GM21447 (cell line): ENCODE data around the gene TASP1.
"Not testable (repeated sequence)": the region's sequence is repeated elsewhere in the genome, so short reads cannot be mapped to it uniquely, and the experiment has no call there.

Experiments used
- ATAC-seq: cut with Tn5 transposase; IDR thresholded peaks from one replicate; pipeline ENCODE4 v1.9.1; 2021; ENCODE audit not compliant: unreplicated experiment

Gene TASP1

GRCh38 chr20:13403453-13403852, 235.3 kb downstream of the TASP1 start:
- no peak for ATAC-seq

- no peak for ATAC-seq
Measured at GRCh38 chr20:13402986-13403385, 235.7 kb downstream of the TASP1 start.

DNA sequence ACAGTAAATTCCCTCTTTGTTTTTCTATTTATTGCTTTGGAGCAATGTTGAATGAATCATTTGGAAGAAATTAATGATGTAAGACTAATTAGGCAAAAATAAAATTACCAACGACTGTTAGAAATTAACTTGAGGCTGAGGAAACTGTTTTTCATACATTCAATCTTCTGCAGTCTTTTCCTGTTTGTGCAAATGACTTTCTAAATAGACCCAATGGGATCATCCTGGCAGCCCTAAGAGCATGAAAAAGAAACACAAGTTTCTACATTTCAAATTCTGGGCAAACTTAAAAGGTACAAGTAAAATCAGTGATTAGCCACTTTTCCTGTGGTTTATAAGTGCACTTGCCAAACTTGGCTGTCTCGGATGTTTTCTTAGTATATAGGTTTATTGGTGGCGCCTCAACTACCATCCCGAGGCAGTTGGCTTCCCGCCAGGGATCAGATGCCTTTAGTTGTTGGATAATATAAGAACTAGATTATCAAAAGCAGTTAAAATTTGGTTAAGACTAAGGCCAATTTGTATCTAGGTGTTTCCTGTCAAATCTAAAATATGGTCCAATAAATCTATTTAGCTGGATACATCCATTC, 236.5 kb downstream of the TASP1 start:
- ATAC-seq, result no peak

GRCh38 chr20:13401596-13401995, 237.1 kb downstream of the TASP1 start:
- ATAC-seq, result no peak

DNA sequence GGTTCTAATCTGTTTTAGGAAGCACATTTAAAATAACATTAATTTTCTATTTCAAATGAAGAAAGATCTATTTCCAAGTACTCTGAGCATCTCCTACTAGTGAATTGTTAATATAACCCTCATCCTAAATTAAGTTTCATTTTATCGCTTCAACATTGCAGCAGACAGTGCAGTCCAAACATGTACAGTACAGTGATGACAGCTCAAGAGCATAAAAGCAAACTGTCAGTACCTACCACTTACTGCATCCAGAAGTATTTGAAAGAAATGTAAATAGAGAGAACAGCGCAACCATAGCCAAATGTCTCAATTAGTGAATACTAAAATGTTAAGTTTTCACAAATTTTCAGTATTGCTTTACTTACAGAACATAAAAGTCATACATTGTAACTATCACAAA, 238.3 kb downstream of the TASP1 start:
- no peak for ATAC-seq

- ATAC-seq, result no peak
Measured at GRCh38 chr20:13397300-13397724, 241.4 kb downstream of the TASP1 start.

DNA sequence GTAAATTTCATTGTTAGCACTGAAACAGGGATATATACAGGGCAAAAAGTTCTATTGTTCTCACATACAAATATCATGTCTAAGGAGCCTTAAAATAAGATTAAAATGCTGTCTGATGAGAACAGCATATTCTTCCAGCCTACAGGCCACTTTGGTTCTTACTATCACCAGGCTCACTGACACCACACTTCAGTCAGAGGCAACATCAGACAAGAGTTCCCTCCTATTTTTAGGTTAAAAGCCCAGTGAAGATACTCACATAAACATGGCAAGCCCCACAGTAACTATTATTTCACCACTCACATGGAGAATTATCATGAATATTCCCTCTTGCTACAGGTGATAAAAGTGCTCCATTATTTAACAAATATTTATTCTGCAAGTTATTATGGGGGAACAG, 241.9 kb downstream of the TASP1 start:
- no peak for ATAC-seq

GRCh38 chr20:13396022-13396421, 242.7 kb downstream of the TASP1 start:
- no peak for ATAC-seq

DNA sequence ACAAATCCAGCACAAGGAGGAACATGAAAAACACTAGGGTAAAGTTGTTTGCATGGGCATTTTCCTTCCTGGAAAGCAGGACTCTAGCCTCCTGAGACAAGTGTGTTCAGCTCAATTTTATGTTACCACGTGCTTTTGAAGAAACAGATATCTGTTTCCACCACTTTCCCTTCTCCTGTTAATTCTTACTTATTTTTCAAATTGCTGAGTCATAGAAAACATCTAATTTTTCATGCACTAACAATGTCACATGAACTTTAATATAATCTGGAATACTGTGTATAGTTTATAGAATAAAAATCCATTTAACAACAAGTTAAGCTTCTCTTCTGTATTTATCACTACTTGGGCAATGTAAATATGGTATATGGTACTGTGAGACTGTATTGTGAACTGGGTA, 243.5 kb downstream of the TASP1 start:
- no peak for ATAC-seq

- no peak for ATAC-seq
Measured at GRCh38 chr20:13392391-13392790, 246.3 kb downstream of the TASP1 start.

DNA sequence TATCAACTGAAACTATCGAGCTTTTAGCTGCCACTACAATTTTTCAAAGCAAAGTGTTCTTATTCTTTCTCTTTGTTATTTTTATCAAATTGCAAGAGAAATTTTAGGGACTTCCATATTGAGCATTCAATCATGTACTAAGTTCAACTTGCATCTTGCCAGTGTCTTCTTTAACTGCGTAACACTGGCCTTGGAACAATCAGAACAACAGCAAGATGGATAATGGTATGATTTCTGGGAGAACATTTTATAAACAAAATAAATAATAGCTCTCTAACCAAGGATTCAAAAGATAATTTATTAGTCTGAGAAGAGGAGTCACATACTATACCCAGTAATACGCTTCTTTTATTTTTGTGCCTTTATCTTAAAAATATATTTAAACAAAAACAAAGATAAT, 249.6 kb downstream of the TASP1 start:
- no peak for ATAC-seq

DNA sequence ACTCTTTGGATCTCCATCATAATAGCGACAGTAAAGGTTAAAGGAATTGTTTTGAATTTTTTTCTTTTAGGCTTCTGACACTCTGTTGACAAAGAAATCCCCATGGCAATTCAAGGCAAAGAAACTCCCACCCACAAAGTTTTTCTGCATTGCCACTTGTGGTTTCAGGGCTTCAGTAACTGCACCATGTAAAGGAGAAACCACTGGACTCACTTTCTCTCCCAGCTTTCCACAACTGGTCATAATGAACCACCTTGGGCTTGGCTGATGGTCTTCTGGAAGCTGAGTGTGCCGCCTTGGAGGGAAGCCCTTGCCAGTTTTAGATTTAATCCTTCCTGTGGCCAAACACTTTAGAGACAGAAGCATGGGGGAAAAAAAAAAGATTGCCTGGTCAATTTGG, 254.6 kb downstream of the TASP1 start:
- no peak for ATAC-seq

- no peak for ATAC-seq
Measured at GRCh38 chr20:13382786-13383185, 255.9 kb downstream of the TASP1 start.

DNA sequence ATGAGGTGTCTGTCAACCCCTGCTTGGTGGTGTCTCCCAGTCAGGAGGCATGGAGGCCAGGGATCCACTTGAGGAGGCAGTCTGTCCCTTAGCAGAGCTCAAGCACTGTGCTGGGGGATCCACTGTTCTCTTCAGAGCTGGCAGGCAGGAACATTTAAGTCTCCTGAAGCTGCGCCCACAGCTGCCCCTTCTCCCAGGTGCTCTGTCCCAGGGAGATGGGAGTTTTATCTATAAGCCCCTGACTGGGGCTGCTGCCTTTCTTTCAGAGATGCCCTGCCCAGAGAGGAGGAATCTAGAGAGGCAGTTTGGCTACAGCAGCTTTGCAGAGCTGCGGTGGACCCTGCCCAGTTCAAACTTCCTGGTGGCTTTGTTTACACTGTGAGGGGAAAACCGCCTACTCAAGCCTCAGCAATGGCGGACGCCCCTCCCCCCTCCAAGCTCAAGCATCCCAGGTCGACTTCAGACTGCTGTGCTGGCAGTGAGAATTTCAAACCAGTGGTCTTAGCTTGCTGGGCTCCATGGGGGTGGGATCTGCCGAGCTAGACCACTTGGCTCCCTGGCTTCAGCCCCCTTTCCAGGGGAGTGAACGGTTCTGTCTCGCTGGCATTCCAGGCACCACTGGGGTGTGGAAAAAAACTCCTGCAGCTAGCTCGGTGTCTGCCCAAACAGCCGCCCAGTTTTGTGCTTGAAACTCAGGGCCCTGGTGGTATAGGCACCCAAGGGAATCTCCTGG, 258.1 kb downstream of the TASP1 start:
- ATAC-seq, result not testable (repeated sequence)

DNA sequence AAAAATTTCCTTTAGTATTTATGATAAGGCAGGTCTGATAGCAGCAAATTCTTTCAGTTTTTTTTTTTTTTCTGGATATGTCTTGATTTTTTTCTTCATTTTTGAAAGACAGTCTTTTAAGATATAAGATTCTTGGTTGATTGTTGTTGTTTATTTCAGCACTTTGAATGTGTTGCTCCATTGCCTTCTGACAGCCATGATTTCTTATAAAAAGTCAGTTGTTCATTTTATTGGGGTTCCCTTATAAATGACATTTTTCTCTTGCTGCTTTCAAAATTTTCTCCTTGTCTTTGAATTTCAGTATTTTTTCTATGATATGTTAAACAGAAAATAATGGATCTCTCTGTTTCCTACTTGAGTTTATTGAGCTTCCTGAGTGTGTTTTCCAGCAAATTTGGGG, 265.3 kb downstream of the TASP1 start:
- no peak for ATAC-seq

DNA sequence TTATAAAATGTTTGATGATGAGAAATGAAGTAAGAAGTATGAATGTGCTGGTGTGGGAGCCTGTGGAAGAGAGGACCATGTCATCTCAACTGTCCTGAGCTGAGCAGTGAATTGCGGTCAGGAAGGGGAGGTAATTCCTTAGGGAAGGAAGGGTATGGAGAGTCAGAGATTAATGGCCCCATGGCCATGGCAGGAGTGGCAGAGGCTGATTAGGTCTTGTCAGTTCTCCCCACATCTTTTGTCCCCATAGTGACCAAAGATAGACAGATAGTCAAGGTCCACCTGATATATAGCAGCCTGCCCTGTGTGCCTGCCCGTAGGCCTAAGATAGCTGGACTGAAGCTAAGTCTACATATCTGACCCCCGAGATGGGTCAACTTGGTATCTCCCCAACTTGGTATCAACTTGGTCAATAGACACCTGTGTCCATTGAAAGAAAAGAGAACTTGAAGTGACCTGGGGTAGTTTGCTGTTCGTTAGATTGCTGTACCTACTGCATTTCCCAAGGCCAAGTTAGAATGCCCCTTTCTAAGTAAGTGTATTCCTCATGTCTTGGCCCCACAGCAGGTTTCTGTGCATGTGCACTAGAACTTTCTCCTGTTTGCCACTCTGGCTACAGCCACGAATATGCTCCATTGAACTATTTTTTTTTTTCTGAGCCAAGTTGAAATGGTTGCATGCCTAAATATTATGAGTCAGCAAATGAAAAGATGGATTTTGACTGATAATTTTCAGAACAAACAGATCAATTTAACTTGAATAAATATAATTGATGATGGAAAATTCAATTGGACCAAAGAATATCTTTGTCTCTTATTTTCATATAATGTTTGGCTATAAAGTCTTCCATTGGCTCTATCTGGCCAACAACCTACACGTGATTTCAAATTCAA, 274.2 kb downstream of the TASP1 start:
- no peak for ATAC-seq

GRCh38 chr20:13363473-13363872, 275.3 kb downstream of the TASP1 start:
- no peak for ATAC-seq

DNA sequence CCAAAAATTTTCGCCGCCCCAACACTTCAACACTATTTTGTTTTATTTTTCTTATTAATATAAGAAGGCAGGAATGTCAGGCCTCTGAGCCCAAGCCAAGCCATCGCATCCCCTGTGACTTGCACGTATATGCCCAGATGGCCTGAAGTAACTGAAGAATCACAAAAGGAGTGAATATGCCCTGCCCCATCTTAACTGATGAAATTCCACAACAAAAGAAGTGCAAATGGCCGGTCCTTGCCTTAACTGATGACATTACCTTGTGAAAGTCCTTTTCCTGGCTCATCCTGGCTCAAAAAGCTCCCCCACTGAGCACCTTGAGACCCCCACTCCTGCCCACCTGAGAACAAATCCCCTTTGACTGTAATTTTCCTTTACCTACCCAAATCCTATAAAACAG, 276.6 kb downstream of the TASP1 start:
- ATAC-seq, result not testable (repeated sequence)

- not testable (repeated sequence) for ATAC-seq
Measured at GRCh38 chr20:13358936-13359335, 279.8 kb downstream of the TASP1 start.

DNA sequence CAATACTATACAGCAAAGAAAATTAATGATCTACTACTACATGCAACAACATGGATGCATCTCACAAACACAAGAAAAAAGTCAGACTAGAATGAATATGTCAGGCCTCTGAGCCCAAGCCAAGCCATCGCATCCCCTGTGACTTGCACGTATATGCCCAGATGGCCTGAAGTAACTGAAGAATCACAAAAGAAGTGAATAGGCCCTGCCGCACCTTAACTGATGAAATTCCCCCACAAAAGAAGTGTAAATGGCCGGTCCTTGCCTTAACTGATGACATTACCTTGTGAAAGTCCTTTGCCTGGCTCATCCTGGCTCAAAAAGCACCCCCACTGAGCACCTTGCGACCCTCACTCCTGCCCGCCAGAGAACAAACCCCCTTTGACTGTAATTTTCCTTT, 280.9 kb downstream of the TASP1 start:
- ATAC-seq, result not testable (repeated sequence)

GRCh38 chr20:13356591-13356990, 282.1 kb downstream of the TASP1 start:
- no peak for ATAC-seq

DNA sequence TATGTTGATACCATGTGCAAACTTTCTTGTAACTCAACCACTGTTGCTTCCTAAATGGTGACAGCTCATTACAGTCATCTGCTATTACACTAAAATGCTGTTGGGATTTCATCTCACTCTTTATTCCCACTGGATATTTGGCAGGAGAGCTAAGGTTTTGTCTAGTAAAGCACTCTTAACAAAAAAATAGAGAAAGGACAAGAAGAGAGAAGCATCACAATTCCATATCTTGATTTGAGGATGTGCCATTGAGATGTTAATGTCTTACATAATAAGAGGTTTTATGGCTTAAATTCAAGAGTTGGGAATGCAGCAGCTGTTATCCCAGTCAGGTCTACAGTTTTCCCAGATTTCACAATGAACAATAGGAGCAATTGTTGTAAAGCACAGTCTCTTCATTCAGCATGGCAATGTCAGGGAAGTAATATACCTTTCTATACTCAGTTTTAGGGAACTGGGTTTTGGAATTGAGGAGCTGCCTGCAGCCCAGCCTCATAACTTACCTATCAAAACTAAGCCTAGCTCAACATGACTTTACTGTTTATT, 282.7 kb downstream of the TASP1 start:
- ATAC-seq, result no peak
